Stimulated activated CD8-positive, alpha-beta memory T cell treated with anti-CD3 and anti-CD28 coated beads, Interleukin-2, amount 100 ng/mL, for 48 hours (primary cell): Measurements from ENCODE around the gene HSPA1B.
"Not testable (repeated sequence)": the region's sequence is repeated elsewhere in the genome, so short reads cannot be mapped to it uniquely, and the experiment has no call there.

ENCODE experiments used
- DNase-seq, 2 donors: peaks; one replicate each; pipeline ENCODE4 v3.0.0-alpha.2; 2020; ENCODE audit warnings: low read depth in 2 of 2

The HSPA1B gene

GRCh38 chr6:31826793-31827285, 699 bp upstream of the HSPA1B start:
- DNase-seq = no peak

- DNase-seq = no peak
Observed at GRCh38 chr6:31829633-31830283, 2.2 kb downstream of the HSPA1B start.

GRCh38 chr6:31830886-31831335, 3.4 kb downstream of the HSPA1B start:
- no peak for DNase-seq

- DNase-seq = no peak
Observed at GRCh38 chr6:31831350-31832215, 4.0 kb downstream of the HSPA1B start.

- DNase-seq = peak; percentile 70 to 72
Observed at GRCh38 chr6:31834367-31835250, 7.1 kb downstream of the HSPA1B start.

GRCh38 chr6:31836047-31836473, 8.5 kb downstream of the HSPA1B start:
- no peak for DNase-seq

- DNase-seq = no peak
Observed at GRCh38 chr6:31836474-31837368, 9.2 kb downstream of the HSPA1B start.

DNA sequence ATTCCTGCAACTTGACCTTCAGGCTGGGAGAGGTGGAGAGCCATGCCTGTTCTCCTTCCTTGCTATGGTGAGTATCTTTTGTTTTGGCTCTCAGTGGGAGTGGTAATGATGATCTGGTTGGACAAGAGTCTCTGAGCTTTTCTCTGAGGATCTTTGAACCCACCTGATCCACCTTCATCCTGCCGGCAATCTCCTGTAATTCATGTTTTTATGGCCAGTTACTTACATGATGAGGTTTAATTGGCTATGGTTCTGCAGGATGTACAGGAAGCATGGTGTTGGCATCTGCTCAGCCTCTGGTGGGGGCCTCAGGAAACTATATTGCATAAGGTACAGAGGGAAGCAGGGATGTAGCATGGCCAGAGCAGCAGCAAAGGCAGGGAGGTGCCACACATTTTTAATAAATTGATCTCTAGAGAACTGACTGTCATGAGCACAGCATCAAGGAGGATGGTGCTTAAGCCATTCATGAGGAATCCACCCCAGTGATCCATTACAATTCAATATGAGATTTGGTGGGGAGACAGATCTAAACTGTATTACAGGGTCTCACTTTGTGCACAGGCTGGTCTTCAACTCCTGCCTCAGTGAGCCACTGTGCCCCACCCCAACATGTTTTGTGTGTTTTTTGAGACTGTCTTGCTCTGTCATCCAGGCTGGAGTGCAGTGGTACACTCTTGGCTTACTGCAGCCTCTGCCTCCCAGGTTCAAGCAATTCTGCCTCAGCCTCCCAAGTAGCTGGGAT, 10.0 kb downstream of the HSPA1B start:
- no peak for DNase-seq

DNA sequence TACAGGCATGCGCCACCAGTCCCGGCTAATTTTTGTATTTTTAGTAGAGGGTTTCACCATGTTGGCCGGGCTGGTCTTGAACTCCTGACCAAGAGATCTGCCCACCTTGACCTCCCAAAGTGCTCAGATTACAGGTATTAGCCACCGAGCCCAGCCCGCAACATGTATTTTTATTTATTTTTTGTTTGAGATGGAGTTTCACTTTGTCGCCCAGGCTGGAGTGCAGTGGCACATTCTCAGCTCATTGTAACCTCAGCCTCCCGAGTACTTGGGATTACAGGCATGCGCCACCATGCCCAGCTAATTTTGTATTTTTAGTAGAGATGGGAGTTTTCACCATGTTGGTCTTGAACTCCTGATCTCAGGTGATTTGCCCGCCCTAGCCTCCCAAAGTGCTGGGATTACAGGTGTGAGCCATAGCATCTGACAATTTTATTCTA, 10.6 kb downstream of the HSPA1B start:
- not testable (repeated sequence) for DNase-seq

GRCh38 chr6:31838968-31839367, 11.4 kb downstream of the HSPA1B start:
- DNase-seq = no peak

DNA sequence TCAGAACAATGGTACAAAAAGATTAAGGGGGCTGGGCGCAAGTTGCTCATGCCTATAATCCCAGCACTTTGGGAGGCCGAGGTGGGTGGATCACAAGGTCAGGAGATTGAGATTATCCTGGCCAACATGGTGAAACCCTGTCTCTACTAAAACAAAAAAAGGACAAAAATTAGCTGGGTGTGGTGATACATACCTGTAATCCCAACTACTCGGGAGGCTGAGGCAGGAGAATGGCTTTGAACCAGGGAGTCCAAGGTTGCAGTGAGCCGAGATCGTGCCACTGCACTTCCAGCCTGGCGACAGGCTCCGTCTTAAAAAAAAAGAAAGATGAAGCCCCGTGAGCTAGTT, 12.2 kb downstream of the HSPA1B start:
- not testable (repeated sequence) for DNase-seq

DNA sequence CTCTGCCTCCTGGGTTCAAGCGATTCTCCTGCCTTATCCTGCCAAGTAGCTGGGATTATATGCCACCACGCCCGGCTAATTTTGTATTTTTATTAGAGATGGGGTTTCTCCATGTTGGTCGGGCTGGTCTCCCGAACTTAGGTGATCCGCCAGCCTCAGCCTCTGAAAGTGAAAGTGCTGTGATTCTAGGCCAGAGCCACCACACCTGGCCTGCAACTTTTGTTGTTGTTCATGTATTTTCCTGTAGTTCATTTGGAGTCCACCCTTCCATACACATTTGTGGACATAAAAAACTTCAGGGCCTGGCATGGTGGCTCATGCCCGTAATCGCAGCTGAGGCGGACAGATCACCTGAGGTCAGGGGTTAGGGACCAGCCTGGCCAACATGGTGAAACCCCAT, 14.5 kb downstream of the HSPA1B start:
- no peak for DNase-seq

DNA sequence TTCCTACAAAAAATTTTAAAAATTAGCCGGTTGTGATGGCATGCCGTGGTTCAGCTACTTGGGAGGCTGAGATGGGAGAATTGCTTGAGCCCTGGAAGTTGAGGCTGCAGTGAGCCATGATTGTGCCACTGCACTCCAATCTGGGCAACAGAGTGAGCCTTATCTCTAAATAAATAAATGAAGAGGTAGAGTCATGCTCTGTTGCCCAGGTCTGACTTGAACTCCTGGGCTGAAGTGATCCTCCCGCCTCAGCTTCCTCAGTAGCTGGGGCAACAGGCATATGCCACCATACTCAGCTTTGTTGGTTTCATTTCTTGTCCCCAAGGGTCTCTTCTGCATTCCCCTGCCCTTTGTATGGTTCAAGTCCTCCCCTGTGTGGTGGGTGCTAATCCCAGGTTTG, 17.0 kb downstream of the HSPA1B start:
- no peak for DNase-seq

- no peak for DNase-seq
Observed at GRCh38 chr6:31847276-31847978, 19.9 kb downstream of the HSPA1B start.

DNA sequence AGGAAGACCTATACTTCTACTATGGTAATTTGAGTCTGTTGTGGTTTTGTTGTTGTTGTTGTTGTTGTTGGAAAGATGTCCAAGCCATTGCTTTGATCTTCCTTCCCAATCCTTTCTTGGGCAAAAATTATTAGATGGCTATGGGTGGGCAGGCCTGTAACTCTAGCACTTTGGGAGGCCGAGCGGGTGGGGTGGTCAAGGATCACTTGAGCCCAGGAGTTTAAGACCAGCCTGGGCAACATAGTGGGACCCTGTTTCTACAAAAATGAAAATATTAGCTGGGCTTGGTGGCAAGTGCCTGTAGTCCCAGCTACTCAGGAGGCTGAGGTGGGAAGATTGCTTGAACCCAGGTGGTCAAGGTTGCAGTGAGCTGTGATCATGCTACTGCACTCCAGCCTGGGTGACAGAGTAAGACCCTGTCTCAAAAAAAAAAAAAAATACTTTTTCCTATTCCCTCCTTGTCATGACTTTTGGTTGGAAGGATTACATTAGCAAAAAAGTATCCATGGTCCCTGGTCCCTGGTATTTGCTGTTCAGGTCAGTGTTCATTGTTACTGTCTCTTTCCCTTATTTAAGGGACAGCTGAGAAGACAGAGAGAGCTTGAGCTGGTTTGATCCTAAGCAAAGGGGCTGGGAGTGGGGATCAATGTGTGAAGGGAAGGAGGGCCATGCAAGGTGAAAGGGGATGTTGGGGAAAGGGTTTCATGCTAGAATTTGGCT, 23.4 kb downstream of the HSPA1B start:
- no peak for DNase-seq

DNA sequence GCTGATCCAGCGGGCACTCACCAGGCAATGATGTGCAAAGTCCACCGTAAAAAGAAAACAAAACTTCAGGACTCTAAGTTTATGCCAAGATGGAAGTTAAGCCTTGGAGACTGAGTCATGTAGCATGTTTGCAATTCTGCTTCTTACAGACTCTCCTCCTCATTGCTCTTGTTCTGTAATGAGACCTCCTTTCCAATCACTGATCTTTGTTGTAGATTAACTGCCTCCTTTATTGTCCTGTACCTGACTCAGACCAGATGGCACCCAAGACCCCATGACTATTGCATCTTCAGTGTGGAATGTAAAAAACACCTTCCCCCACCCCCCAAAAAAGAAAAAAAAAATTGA, 23.9 kb downstream of the HSPA1B start:
- no peak for DNase-seq

DNA sequence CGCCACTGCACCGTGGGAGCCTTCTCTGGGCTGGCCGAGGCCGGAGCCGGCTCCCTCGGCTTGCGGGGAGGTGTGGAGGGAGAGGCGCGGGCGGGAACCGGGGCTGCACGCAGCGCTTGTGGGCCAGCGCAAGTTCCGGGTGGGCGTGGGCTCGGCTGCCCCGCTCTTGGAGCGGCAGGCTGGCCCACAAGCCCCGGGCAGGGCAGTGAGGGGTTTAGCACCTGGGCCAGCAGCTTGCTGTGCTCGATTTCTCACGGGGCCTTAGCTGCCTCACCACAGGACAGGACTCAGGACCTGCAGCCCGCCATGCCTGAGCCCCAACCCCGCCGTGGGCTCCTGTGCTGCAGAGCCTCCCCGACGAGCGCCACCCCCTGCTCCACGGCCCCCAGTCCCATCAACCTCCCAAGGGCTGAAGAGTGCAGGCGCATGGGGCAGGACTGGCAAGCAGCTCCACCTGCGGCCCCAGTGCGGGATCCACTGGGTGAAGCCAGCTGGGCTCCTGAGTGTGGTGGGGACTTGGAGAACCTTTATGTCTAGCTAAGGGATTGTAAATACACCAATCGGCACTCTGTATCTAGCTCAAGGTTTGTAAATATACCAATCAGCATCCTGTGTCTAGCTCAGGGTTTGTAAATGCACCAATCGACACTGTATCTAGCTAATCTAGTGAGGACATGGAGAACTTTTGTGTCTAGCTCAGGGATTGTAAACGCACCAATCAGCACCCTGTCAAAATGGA, 24.6 kb downstream of the HSPA1B start:
- not testable (repeated sequence) for DNase-seq

DNA sequence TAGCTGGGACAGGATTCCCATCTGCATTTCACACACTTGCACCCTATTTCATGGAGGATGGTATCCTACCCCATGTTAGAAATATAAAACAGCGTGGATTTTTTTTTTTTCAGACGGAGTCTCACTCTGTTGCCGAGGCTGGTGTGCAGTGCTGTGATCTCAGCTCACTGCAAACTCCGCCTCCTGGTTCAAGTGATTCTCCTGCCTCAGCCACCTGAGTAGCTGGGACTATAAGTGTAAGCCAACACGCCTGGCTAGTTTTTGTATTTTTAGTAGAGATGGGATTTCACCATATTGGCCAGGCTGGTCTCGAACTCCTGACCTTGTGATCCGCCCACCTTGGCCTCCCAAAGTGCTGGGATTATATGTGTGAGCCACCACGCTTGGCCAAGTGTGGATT, 30.2 kb downstream of the HSPA1B start:
- not testable (repeated sequence) for DNase-seq
